Stomach (tissue), 4 donors: ENCODE measurements around the gene TRIO.

Source experiments
- POLR2A ChIP-seq, 4 donors: fragments of 450-650 bp; IDR thresholded peaks; one replicate each; pipeline ENCODE4 v1.6.1; 2016; ENCODE audit warnings: antibody characterized with exemption in 4 of 4, control low read depth in 2 of 4, mild to moderate bottlenecking in 1 of 4, moderate library complexity in 1 of 4
- TF ChIP-seq, protein P1 (sequence below), 7 experiments: fragments of 450-650 bp in 4 of 7; fragments of 200-600 bp in 3 of 7; sonication (generic) in 3 of 7; IDR thresholded peaks; one replicate each; pipeline ENCODE4 v1.5.1; 2016 to 2019; ENCODE audit warnings: antibody characterized with exemption in 7 of 7, control low read depth in 2 of 7, mild to moderate bottlenecking in 1 of 7

DNA sequence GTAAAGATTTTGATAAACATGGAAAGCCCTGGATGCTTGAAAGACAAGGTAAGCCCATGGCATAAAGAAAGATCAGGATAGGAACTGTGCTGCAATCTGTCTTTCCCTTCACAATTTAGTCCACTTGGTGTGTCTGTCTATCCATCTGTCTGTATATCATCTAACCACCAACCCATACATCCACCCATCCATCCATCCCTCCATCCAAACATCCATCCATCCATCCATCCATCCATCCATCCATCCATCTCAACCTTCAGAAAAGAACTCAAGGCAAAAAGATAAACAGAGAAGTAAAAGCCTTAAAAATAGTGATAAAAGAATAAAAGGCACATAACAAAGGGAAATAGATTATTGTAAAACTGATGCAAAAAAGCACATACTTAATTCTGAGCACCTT is 15.1 kb upstream of the TRIO start:
- TF ChIP-seq, protein P1, sequence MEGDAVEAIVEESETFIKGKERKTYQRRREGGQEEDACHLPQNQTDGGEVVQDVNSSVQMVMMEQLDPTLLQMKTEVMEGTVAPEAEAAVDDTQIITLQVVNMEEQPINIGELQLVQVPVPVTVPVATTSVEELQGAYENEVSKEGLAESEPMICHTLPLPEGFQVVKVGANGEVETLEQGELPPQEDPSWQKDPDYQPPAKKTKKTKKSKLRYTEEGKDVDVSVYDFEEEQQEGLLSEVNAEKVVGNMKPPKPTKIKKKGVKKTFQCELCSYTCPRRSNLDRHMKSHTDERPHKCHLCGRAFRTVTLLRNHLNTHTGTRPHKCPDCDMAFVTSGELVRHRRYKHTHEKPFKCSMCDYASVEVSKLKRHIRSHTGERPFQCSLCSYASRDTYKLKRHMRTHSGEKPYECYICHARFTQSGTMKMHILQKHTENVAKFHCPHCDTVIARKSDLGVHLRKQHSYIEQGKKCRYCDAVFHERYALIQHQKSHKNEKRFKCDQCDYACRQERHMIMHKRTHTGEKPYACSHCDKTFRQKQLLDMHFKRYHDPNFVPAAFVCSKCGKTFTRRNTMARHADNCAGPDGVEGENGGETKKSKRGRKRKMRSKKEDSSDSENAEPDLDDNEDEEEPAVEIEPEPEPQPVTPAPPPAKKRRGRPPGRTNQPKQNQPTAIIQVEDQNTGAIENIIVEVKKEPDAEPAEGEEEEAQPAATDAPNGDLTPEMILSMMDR (IDR thresholded peaks at IDR 0.05): no peak
- TF ChIP-seq POLR2A (IDR thresholded peaks at IDR 0.05): no peak
